ENCODE data around the gene LRBA. TPM values are rescaled to one million over a fixed set of nuclear protein-coding genes. Genes with fewer than 3 reads are reported as not detected.

Gene LRBA
- total and polyA plus RNA-seq, 9 of the 15 experiments (the other 6 are each of a cell fraction or from before 2014, with no cell fraction given): 24.2 to 88.7 (median 59.7) TPM

DNA sequence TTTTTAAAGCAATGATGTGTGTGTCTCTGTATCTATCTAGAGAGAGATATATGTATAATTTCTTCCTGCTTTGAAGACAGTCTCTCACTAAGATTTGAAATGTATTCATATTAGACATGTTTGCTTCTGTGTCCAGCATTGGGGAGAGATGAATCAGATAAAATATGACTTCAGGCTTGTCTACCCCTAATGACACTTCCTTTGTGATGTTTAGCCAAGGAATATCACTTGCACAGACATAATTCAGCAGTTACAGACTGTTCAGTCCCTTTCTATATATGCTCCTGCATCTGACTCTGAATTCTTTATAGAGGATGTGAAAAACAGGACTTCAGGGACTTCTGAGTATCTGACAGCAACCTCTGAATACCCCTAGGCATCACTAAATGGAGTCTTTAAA lies 778.5 kb downstream of the LRBA start:
- Histone ChIP-seq H3K9me3 (replicated peaks; ENCODE audit: control insufficient read depth, insufficient read depth, low read depth, low read length) (no peaks in the 10 kb centered on the region), H3K36me3 (ENCODE audit: control insufficient read depth, insufficient read depth, low read length) (no peaks in the 10 kb centered on the region), H3K79me2 (ENCODE audit: control insufficient read depth, insufficient read depth, low read length) (no peaks in the 10 kb centered on the region), H3K27ac (ENCODE audit: extremely low read depth, low read depth, low read length) (no peak overlapping the region), H3K9ac (ENCODE audit: insufficient read depth in 1 of 2, low read depth in 2 of 2, low read length in 2 of 2) (no peak overlapping the region), H4K20me1 (replicated peaks; ENCODE audit: control insufficient read depth, insufficient read depth, low read length) (no peaks in the 10 kb centered on the region), H3K4me2 (ENCODE audit: insufficient read depth, low read length) (no peak overlapping the region), H2AFZ (ENCODE audit: low read depth, low read length) (no peak overlapping the region), H3K9me1 (ENCODE audit: control insufficient read depth, insufficient read depth, low read length) (no peaks in the 10 kb centered on the region), H3K4me3 (no peak overlapping the region), H3K27me3 (ENCODE audit: control insufficient read depth in 2 of 2, insufficient read depth in 2 of 2, low read length in 2 of 2) (peaks cover 5 to 8% of the 10 kb centered on the region in 2 experiments; a peak in 3 of 5 replicates), H3K4me1 (replicated peaks in 1 of 2; ENCODE audit: control insufficient read depth in 2 of 2, insufficient read depth in 2 of 2, low read length in 2 of 2) (no peaks in the 10 kb centered on the region; a peak in 1 of 5 replicates)
- in situ Hi-C loops (cut with MboI): no loop called here
- no peak for ATAC-seq
- ChIA-PET POLR2A (interaction anchor here (0.9 kb wide), 1 partner anchor 8 kb away, joined by 3 read pairs; no protein-coding TSS in a partner anchor), CTCF (ENCODE audit: low intra/inter-chr PET ratio) (no interaction called here)
- no TSS peak for BruUV-seq (replicated peaks)
- TF ChIP-seq KLF16 (IDR thresholded peaks at IDR 0.05): no peak
- TF ChIP-seq MXD1 (CRISPR knock-in tag; IDR thresholded peaks at IDR 0.05; ENCODE audit: borderline replicate concordance, poor library complexity, severe bottlenecking): no peak
- no peak for TF ChIP-seq SETDB1 (IDR thresholded peaks at IDR 0.05; ENCODE audit: low read length)
- no peak for TF ChIP-seq ZNF699 (CRISPR knock-in tag; IDR thresholded peaks at IDR 0.05; ENCODE audit: insufficient replicate concordance)
- DNase-seq (ENCODE audit: extremely low read depth in 1 of 4, low spot score in 3 of 4): no peak
- intact Hi-C loops (cut with micrococcal nuclease): no loop called here
- no peak for FAIRE-seq

GRCh38 chr4:150235808-150236271 lies 779.2 kb downstream of the LRBA start:
- peaks cover 5 to 8% of the 10 kb centered on the region in 2 experiments; a peak in 3 of 5 replicates for H3K27me3 ChIP-seq (ENCODE audit: control insufficient read depth in 2 of 2, insufficient read depth in 2 of 2, low read length in 2 of 2)
- no peaks in the 10 kb centered on the region for H3K36me3 ChIP-seq (ENCODE audit: control insufficient read depth, insufficient read depth, low read length)
- ATAC-seq (no peak), FAIRE-seq (no peak), DNase-seq (ENCODE audit: extremely low read depth in 1 of 4, low spot score in 3 of 4) (no peak)
- H3K9me1 ChIP-seq (ENCODE audit: control insufficient read depth, insufficient read depth, low read length): no peaks in the 10 kb centered on the region
- no peaks in the 10 kb centered on the region; a peak in 1 of 5 replicates for H3K4me1 ChIP-seq (replicated peaks in 1 of 2; ENCODE audit: control insufficient read depth in 2 of 2, insufficient read depth in 2 of 2, low read length in 2 of 2)
- no TSS peak for BruUV-seq (replicated peaks)
- no peaks in the 10 kb centered on the region for H4K20me1 ChIP-seq (replicated peaks; ENCODE audit: control insufficient read depth, insufficient read depth, low read length)
- H3K9me3 ChIP-seq (replicated peaks; ENCODE audit: control insufficient read depth, insufficient read depth, low read depth, low read length): no peaks in the 10 kb centered on the region
- no peak overlapping the region for H3K9ac ChIP-seq (ENCODE audit: insufficient read depth in 1 of 2, low read depth in 2 of 2, low read length in 2 of 2)
- no peak overlapping the region; the same call in 1 of the 2 replicates for H2AFZ ChIP-seq (ENCODE audit: low read depth, low read length)
- no peak overlapping the region for H3K4me3 ChIP-seq
- ChIA-PET POLR2A (interaction anchor here (0.9 kb wide), 1 partner anchor 9 kb away, joined by 3 read pairs; no protein-coding TSS in a partner anchor), CTCF (ENCODE audit: low intra/inter-chr PET ratio) (no interaction called here)
- no peak overlapping the region for H3K27ac ChIP-seq (ENCODE audit: extremely low read depth, low read depth, low read length)
- in situ Hi-C loops (cut with MboI) (no loop called here), intact Hi-C loops (cut with micrococcal nuclease) (no loop called here)
- WGBS (ENCODE audit: insufficient coverage, low coverage, missing lambda C conversion rate): 16% methylated on average over 6 of the region's 6 CpGs
- no peaks in the 10 kb centered on the region for H3K79me2 ChIP-seq (ENCODE audit: control insufficient read depth, insufficient read depth, low read length)
- no peak for TF ChIP-seq RERE (CRISPR knock-in tag; IDR thresholded peaks at IDR 0.05; ENCODE audit: borderline replicate concordance)
- TF ChIP-seq ZNF140 (CRISPR knock-in tag; IDR thresholded peaks at IDR 0.05): no peak
- no peak overlapping the region for H3K4me2 ChIP-seq (ENCODE audit: insufficient read depth, low read length)

All from K562 (cell line).